OCI-LY7 (cell line): ENCODE results near the gene CAPN7.

Source experiments
- EZH2phosphoT487 ChIP-seq: fragments of 200-600 bp; sonication (generic); IDR thresholded peaks from 2 replicates; pipeline ENCODE4 v1.6.1; 2018; ENCODE audit warnings: low read depth, borderline replicate concordance, mild to moderate bottlenecking, mixed run types, antibody characterized with exemption, low read length, moderate library complexity, mixed read lengths
- TF ChIP-seq, protein P1 (sequence below): fragments of 200-600 bp; sonication (generic); conservative IDR thresholded peaks from 2 replicates; pipeline ENCODE4 v1.5.1; 2014; ENCODE audit warnings: mild to moderate bottlenecking, antibody characterized with exemption, low read length, moderate library complexity, mixed read lengths

DNA sequence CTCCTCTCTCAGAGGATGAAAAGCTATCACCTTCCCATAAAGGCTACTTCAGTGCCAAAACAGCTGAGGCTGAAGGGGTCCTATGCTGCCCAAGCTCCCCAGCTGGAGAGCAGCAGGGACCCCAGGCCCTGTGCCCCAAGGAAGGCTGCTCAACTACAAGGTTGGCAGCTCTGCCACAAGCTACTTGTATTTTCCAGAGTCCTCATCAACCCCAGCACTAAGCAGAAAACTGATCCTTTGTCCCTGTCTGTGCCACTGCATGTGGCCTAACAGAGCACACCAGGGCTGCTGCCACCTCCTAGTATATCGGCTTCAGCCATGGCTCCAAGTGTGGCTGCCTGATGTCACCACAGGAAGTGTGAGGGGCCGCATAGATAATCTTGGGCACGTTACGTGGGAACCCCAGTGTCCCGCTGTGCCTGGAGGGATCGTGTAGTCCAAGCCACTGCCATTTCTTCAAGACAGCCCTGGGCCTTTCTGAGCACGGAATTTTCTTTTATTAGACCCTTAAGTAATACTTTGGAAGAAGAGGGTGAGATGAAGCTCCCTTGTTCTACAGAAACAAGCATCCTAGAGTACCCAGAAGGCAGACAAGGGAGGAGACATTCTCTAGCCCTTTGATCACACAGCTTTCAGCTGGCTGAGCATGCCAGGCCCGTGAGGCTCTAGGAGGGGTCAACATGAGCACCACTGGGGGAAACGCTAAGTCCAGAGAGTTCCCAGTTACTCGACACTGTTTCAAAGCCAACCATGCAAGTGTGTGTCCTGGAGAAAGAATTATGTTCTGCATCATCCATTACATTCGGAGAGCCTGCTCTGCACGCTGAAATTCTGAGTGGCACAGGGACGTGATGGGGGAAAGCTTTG lies 60.7 kb downstream of the CAPN7 start:
- TF ChIP-seq, protein P1, sequence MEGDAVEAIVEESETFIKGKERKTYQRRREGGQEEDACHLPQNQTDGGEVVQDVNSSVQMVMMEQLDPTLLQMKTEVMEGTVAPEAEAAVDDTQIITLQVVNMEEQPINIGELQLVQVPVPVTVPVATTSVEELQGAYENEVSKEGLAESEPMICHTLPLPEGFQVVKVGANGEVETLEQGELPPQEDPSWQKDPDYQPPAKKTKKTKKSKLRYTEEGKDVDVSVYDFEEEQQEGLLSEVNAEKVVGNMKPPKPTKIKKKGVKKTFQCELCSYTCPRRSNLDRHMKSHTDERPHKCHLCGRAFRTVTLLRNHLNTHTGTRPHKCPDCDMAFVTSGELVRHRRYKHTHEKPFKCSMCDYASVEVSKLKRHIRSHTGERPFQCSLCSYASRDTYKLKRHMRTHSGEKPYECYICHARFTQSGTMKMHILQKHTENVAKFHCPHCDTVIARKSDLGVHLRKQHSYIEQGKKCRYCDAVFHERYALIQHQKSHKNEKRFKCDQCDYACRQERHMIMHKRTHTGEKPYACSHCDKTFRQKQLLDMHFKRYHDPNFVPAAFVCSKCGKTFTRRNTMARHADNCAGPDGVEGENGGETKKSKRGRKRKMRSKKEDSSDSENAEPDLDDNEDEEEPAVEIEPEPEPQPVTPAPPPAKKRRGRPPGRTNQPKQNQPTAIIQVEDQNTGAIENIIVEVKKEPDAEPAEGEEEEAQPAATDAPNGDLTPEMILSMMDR: no peak
- TF ChIP-seq EZH2phosphoT487: no peak
